ENCODE data around the gene PCP2.

Gene PCP2

DNA sequence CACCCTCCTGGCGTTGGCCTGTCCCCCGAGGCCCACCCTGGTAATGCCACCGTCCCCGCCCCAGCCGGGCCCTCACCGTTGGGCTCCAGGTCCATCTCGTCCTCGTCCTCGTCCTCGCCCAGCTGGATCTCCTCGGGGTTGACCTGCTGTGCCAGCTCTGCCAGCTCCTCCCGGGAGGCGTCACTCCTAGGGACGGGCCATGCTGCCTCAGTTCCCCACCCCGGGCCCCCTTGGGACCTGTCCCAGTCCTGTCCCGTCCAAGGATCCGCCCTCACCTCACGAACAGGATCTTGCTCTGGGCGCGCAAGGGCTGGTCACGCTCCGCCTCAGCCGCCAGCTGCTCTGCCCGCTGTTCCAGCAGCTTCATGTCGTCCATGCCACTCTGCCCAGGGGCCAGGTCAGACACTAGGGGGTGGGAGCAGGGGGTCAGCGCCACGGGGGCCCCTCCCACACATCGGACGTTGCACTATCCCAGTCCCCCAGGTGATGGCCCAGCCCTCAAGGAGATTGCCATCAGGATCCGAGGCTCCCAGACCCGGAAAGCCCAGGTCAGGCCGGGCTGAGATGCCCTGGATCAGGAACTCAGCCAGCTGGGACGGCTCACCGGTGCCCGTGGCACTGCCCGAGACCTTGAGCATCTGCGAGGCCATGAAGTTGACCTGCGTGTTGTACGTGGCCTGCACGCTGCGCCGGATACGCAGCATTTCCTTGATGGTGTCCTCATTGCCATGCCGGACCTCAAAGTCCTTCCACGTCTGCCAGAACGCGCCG lies 13.7 kb downstream of the PCP2 start (continued):
- TF ChIP-seq, protein P1, sequence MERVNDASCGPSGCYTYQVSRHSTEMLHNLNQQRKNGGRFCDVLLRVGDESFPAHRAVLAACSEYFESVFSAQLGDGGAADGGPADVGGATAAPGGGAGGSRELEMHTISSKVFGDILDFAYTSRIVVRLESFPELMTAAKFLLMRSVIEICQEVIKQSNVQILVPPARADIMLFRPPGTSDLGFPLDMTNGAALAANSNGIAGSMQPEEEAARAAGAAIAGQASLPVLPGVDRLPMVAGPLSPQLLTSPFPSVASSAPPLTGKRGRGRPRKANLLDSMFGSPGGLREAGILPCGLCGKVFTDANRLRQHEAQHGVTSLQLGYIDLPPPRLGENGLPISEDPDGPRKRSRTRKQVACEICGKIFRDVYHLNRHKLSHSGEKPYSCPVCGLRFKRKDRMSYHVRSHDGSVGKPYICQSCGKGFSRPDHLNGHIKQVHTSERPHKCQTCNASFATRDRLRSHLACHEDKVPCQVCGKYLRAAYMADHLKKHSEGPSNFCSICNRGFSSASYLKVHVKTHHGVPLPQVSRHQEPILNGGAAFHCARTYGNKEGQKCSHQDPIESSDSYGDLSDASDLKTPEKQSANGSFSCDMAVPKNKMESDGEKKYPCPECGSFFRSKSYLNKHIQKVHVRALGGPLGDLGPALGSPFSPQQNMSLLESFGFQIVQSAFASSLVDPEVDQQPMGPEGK (CRISPR knock-in tag; IDR thresholded peaks at IDR 0.05; ENCODE audit: borderline replicate concordance) = no peak
- TF ChIP-seq ZC3H10 (CRISPR knock-in tag; IDR thresholded peaks at IDR 0.05) = no peak
- no peak for TF ChIP-seq ZNF70 (CRISPR knock-in tag; IDR thresholded peaks at IDR 0.05)
- TF ChIP-seq BACH2 (CRISPR knock-in tag; IDR thresholded peaks at IDR 0.05; ENCODE audit: borderline replicate concordance) = no peak

DNA sequence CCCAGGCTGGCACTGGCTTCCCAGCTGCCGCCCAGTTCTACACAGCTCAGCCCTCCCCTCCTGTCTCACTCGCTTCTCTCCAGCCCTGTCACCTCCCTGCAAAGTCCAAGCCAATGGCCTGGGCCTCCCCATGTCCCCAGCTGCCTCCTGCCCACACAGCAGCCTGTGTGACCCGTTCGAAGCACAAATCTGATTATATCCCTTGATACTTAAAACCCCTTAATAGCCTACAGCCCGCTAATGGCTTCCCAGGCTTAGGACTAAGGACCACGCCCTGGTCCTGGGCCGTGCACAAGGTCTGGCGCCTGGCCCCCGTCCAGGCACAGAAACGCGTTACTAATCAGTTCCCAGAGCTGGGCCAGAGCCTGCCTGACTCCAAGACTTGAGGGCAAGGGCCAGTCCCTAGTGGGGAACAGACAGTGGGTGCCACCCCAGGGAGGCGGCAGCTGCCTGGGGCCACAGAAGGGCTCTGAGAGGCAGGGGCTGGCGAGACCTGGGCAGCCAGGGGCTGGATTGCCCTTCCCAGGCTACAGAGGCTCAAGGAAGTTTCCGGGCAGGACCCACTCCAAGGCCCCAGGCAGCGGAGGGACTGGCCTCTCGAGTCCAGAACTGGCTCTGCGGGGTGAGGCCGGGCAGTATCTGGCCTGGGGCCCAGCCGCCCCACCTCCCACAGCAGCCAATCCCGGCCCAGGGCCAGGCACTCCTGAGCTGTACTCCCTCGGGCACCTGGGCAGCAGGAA lies 14.6 kb downstream of the PCP2 start:
- peak; percentile 25; the same call in 1 of the 2 replicates for TF ChIP-seq TCF4 (CRISPR knock-in tag; IDR thresholded peaks at IDR 0.05; ENCODE audit: borderline replicate concordance)
- TF ChIP-seq ARNTL (CRISPR knock-in tag; IDR thresholded peaks at IDR 0.05; ENCODE audit: borderline replicate concordance, low read depth) = no peak
- TF ChIP-seq, protein P2, sequence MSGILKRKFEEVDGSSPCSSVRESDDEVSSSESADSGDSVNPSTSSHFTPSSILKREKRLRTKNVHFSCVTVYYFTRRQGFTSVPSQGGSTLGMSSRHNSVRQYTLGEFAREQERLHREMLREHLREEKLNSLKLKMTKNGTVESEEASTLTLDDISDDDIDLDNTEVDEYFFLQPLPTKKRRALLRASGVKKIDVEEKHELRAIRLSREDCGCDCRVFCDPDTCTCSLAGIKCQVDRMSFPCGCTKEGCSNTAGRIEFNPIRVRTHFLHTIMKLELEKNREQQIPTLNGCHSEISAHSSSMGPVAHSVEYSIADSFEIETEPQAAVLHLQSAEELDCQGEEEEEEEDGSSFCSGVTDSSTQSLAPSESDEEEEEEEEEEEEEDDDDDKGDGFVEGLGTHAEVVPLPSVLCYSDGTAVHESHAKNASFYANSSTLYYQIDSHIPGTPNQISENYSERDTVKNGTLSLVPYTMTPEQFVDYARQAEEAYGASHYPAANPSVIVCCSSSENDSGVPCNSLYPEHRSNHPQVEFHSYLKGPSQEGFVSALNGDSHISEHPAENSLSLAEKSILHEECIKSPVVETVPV (CRISPR knock-in tag; IDR thresholded peaks at IDR 0.05) = no peak
- TF ChIP-seq GLIS3 (CRISPR knock-in tag; IDR thresholded peaks at IDR 0.05) = no peak
- TF ChIP-seq, protein P3, sequence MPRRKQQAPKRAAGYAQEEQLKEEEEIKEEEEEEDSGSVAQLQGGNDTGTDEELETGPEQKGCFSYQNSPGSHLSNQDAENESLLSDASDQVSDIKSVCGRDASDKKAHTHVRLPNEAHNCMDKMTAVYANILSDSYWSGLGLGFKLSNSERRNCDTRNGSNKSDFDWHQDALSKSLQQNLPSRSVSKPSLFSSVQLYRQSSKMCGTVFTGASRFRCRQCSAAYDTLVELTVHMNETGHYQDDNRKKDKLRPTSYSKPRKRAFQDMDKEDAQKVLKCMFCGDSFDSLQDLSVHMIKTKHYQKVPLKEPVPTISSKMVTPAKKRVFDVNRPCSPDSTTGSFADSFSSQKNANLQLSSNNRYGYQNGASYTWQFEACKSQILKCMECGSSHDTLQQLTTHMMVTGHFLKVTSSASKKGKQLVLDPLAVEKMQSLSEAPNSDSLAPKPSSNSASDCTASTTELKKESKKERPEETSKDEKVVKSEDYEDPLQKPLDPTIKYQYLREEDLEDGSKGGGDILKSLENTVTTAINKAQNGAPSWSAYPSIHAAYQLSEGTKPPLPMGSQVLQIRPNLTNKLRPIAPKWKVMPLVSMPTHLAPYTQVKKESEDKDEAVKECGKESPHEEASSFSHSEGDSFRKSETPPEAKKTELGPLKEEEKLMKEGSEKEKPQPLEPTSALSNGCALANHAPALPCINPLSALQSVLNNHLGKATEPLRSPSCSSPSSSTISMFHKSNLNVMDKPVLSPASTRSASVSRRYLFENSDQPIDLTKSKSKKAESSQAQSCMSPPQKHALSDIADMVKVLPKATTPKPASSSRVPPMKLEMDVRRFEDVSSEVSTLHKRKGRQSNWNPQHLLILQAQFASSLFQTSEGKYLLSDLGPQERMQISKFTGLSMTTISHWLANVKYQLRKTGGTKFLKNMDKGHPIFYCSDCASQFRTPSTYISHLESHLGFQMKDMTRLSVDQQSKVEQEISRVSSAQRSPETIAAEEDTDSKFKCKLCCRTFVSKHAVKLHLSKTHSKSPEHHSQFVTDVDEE (CRISPR knock-in tag; IDR thresholded peaks at IDR 0.05) = 0 out of 2 replicates have a peak, but pooled peaks have one; percentile 3
- ATAC-seq = peak; percentile 46

DNA sequence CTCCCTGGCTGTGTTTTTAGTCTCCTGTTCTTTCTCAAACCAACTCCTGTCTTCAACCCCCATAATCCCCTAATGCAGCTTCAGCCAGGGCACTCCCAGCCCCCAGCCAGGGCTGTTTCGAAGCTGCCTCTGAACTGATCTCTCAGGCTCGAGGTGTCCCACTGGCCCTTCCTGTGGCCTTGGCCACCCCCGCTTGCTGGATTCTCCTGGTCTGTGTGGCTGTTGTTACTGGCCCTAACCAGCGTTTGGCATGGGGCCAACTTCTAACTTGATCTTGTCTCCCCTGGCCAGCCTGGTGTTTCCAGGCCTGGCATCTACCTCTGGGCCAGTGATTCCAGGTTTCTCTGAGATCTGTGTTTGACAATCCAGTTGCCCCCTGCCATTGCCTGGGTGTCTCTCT lies 15.2 kb downstream of the PCP2 start:
- peak; percentile 43 for ATAC-seq
- TF ChIP-seq TCF4 (CRISPR knock-in tag; IDR thresholded peaks at IDR 0.05; ENCODE audit: borderline replicate concordance) (no peak), TOX (CRISPR knock-in tag; IDR thresholded peaks at IDR 0.05; ENCODE audit: borderline replicate concordance) (no peak), GLIS3 (CRISPR knock-in tag; IDR thresholded peaks at IDR 0.05) (no peak), OSR1 (CRISPR knock-in tag; IDR thresholded peaks at IDR 0.05) (no peak), ZNF565 (CRISPR knock-in tag; conservative IDR thresholded peaks at IDR 0.05; ENCODE audit: low read depth) (no peak), ARNTL (CRISPR knock-in tag; IDR thresholded peaks at IDR 0.05; ENCODE audit: borderline replicate concordance, low read depth) (no peak), RARB (CRISPR knock-in tag; IDR thresholded peaks at IDR 0.05) (no peak), PPARA (CRISPR knock-in tag; IDR thresholded peaks at IDR 0.05; ENCODE audit: borderline replicate concordance) (no peak), ZFP3 (CRISPR knock-in tag; IDR thresholded peaks at IDR 0.05) (no peak), SNAI2 (CRISPR knock-in tag; IDR thresholded peaks at IDR 0.05) (no peak), CSDC2 (CRISPR knock-in tag; IDR thresholded peaks at IDR 0.05) (no peak), ZC3H10 (CRISPR knock-in tag; IDR thresholded peaks at IDR 0.05) (no peak), BACH2 (CRISPR knock-in tag; IDR thresholded peaks at IDR 0.05; ENCODE audit: borderline replicate concordance) (no peak)
- TF ChIP-seq, protein P4, sequence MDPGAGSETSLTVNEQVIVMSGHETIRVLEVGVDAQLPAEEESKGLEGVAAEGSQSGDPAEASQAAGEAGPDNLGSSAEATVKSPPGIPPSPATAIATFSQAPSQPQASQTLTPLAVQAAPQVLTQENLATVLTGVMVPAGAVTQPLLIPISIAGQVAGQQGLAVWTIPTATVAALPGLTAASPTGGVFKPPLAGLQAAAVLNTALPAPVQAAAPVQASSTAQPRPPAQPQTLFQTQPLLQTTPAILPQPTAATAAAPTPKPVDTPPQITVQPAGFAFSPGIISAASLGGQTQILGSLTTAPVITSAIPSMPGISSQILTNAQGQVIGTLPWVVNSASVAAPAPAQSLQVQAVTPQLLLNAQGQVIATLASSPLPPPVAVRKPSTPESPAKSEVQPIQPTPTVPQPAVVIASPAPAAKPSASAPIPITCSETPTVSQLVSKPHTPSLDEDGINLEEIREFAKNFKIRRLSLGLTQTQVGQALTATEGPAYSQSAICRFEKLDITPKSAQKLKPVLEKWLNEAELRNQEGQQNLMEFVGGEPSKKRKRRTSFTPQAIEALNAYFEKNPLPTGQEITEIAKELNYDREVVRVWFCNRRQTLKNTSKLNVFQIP (CRISPR knock-in tag; IDR thresholded peaks at IDR 0.05; ENCODE audit: borderline replicate concordance, low read depth) = no peak
- TF ChIP-seq, protein P5, sequence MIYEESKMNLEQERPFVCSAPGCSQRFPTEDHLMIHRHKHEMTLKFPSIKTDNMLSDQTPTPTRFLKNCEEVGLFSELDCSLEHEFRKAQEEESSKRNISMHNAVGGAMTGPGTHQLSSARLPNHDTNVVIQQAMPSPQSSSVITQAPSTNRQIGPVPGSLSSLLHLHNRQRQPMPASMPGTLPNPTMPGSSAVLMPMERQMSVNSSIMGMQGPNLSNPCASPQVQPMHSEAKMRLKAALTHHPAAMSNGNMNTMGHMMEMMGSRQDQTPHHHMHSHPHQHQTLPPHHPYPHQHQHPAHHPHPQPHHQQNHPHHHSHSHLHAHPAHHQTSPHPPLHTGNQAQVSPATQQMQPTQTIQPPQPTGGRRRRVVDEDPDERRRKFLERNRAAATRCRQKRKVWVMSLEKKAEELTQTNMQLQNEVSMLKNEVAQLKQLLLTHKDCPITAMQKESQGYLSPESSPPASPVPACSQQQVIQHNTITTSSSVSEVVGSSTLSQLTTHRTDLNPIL (CRISPR knock-in tag; IDR thresholded peaks at IDR 0.05; ENCODE audit: low read depth) = no peak
- TF ChIP-seq, protein P2 (CRISPR knock-in tag; IDR thresholded peaks at IDR 0.05) = no peak
- TF ChIP-seq, protein P1 (CRISPR knock-in tag; IDR thresholded peaks at IDR 0.05; ENCODE audit: borderline replicate concordance) = no peak
